K562 (cell line): ENCODE results near the gene ENKD1. TPM values are rescaled to one million over a fixed set of nuclear protein-coding genes. Genes with fewer than 3 reads are reported as not detected.

Experiments used
- BCOR ChIP-seq: fragments of 450-650 bp; IDR thresholded peaks from 2 replicates; pipeline ENCODE4 v1.6.1; 2016
- CBFB ChIP-seq: sonication (generic); formaldehyde crosslinking; IDR thresholded peaks from 2 replicates; pipeline ENCODE4 v1.4.0; 2020; ENCODE audit warnings: mild to moderate bottlenecking, missing genetic modification reagents
- CC2D1A ChIP-seq: fragments of 450-650 bp; IDR thresholded peaks from 2 replicates; pipeline ENCODE4 v1.6.1; 2017; ENCODE audit warnings: mild to moderate bottlenecking
- CXXC5 ChIP-seq: fragments of 250-450 bp; sonication (Bioruptor Pico); IDR thresholded peaks from 2 replicates; pipeline ENCODE4 v1.8.0; 2022; ENCODE audit warnings: inconsistent platforms, mild to moderate bottlenecking, moderate library complexity
- E2F3 ChIP-seq: fragments of 250-450 bp; sonication (Bioruptor Pico); IDR thresholded peaks from 2 replicates; pipeline ENCODE4 v1.4.0; 2020; ENCODE audit warnings: mild to moderate bottlenecking
- ELF2 ChIP-seq: fragments of 250-450 bp; sonication (Bioruptor Pico); IDR thresholded peaks from 2 replicates; pipeline ENCODE4 v1.5.0; 2021; ENCODE audit warnings: mild to moderate bottlenecking
- EZH2 ChIP-seq: IDR thresholded peaks from 2 replicates; pipeline ENCODE4 v1.6.1; 2012; ENCODE audit warnings: low read depth, mild to moderate bottlenecking, inconsistent platforms, low read length, borderline replicate concordance
- FIP1L1 ChIP-seq: fragments of 200-400 bp; formaldehyde crosslinking; IDR thresholded peaks from 2 replicates; pipeline ENCODE4 v1.6.1; 2018; ENCODE audit warnings: mild to moderate bottlenecking, low read depth, low read length; ENCODE audit not compliant: poor library complexity, severe bottlenecking
- HES1 ChIP-seq: fragments of 450-650 bp; IDR thresholded peaks from 2 replicates; pipeline ENCODE4 v1.6.1; 2016; ENCODE audit warnings: low read depth, mild to moderate bottlenecking, moderate library complexity
- HMG20B ChIP-seq: fragments of 250-450 bp; sonication (Bioruptor Pico); IDR thresholded peaks from 2 replicates; pipeline ENCODE4 v1.5.0; 2021; ENCODE audit warnings: mild to moderate bottlenecking
- HSF4 ChIP-seq: fragments of 250-450 bp; sonication (Bioruptor Pico); IDR thresholded peaks from 2 replicates; pipeline ENCODE4 v2.1.2; 2022; ENCODE audit warnings: mild to moderate bottlenecking, moderate library complexity, borderline replicate concordance
- MEF2A ChIP-seq: IDR thresholded peaks from 2 replicates; pipeline ENCODE4 v1.6.1; 2011; ENCODE audit warnings: low read depth, mild to moderate bottlenecking, low read length, moderate library complexity; ENCODE audit not compliant: control insufficient read depth
- MTF1 ChIP-seq: fragments of 250-450 bp; sonication (Bioruptor Pico); IDR thresholded peaks from 2 replicates; pipeline ENCODE4 v1.9.0; 2021; ENCODE audit warnings: moderate library complexity, mild to moderate bottlenecking, inconsistent platforms, borderline replicate concordance
- NKRF ChIP-seq: fragments of 450-650 bp; IDR thresholded peaks from 2 replicates; pipeline ENCODE4 v1.6.1; 2016; ENCODE audit warnings: borderline replicate concordance
- PATZ1 ChIP-seq: fragments of 250-450 bp; sonication (Bioruptor Pico); IDR thresholded peaks from 2 replicates; pipeline ENCODE4 v1.5.0; 2020; ENCODE audit warnings: mild to moderate bottlenecking, borderline replicate concordance
- PYGO2 ChIP-seq: fragments of 450-650 bp; IDR thresholded peaks from 2 replicates; pipeline ENCODE4 v1.6.1; 2016; ENCODE audit warnings: mild to moderate bottlenecking, missing genetic modification characterization, moderate library complexity, missing compliant biosample characterization
- SNIP1 ChIP-seq: fragments of 450-650 bp; IDR thresholded peaks from 2 replicates; pipeline ENCODE4 v1.7.1; 2017; ENCODE audit warnings: low read depth, mild to moderate bottlenecking
- ZBTB1 ChIP-seq: sonication (generic); formaldehyde crosslinking; IDR thresholded peaks from 2 replicates; pipeline ENCODE4 v1.8.1; 2023; ENCODE audit warnings: missing genetic modification reagents, low read depth, mild to moderate bottlenecking, borderline replicate concordance
- polyA plus RNA-seq, 8 experiments: library from polyadenylated mRNA; depleted of rRNA in 4 of 8; stranded (reverse) in 5 of 8; unstranded in 3 of 8; fragments of >200 nt; fragmentation: Nextera tagmentation in 2 of 8; fragmentation: Illumina TruSeq in 1 of 8; extraction: Ambion mirVana in 2 of 8; extraction: Trizol in 1 of 8; gene quantifications; 2 replicates each; pipeline versions ENCODE4 v1.2.1 to v1.2.3, GENCODE V29; 2011 to 2014; ENCODE audit warnings: inconsistent platforms in 1 of 8, missing spikeins in 1 of 8
- total RNA-seq, 7 experiments: library from RNA; depleted of rRNA in 6 of 7; stranded (reverse); fragments of >200 nt in 6 of 7; fragmentation: Illumina TruSeq in 2 of 7; extraction: Trizol in 2 of 7; gene quantifications; 2 replicates each; pipeline versions ENCODE4 v1.2.1 to v1.2.3, GENCODE V29; 2011 to 2021; ENCODE audit warnings: low replicate concordance in 1 of 7

The ENKD1 gene
- total and polyA plus RNA-seq, 9 of the 15 experiments (the other 6 are each of a cell fraction or from before 2014, with no cell fraction given) = 1.1 to 26.9 (median 8.3) TPM

DNA sequence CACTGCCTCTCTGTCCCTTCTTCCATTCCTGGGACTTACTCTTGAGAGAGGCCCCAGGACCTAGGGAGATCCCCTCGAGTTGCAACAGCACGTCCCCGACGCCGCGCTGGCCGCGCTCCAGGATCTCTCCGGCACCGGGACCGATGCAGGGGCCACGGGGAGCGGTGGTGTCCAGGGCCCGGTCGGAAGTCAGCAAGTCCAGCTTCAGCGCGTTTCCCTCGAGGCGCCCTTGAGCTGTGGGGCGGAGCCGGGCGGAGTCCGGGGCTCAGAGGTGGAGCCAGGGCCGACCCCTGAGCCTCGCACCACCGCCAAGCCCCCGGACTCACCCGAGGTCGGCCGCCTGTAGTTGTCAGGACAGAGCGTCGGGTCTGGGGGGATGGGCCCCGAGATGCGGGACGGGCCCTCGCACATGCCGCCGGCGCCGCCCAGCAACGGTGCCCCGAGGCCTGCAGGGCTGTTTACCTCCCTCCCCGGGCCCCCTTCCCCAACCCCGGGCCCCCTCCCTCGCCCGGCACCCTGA is 458 bp downstream of the ENKD1 start (continued):
- no peak for TF ChIP-seq PATZ1 (CRISPR knock-in tag)
- TF ChIP-seq ZBTB1 (CRISPR knock-in tag) = no peak
- no peak for TF ChIP-seq EZH2
- TF ChIP-seq CC2D1A = no peak
- TF ChIP-seq CBFB (CRISPR knock-in tag) = no peak
- no peak for TF ChIP-seq FIP1L1
- TF ChIP-seq PYGO2 (tag) = no peak
- no peak for TF ChIP-seq E2F3 (CRISPR knock-in tag)
- TF ChIP-seq MEF2A = no peak
- TF ChIP-seq ELF2 (CRISPR knock-in tag) = no peak
- TF ChIP-seq HMG20B = no peak
- no peak for TF ChIP-seq SNIP1
- no peak for TF ChIP-seq NKRF
- TF ChIP-seq CXXC5 (CRISPR knock-in tag) = no peak
- no peak for TF ChIP-seq HSF4 (CRISPR knock-in tag)
- no peak for TF ChIP-seq HES1
- TF ChIP-seq MTF1 (CRISPR knock-in tag) = no peak
- no peak for TF ChIP-seq BCOR
